Stimulated activated memory B cell treated with anti-CD40 and anti-IgM and Interleukin-4, amounts not matched to agents 10 μg/mL and 1 μg/mL and 100 μg/mL, for 72 hours (primary cell): ENCODE results near the gene ZNF664.

Experiments used
- ATAC-seq: fragments of 150-1000 bp; cut with Tn5 transposase; 2 replicates; pipeline ENCODE4 v1.10.0; 2021
- H3K27ac Mint-ChIP-seq: one replicate; pipeline ENCODE4 v1.8.0; 2022; ENCODE audit warnings: mild to moderate bottlenecking, mixed read lengths
- H3K27me3 Mint-ChIP-seq: one replicate; pipeline ENCODE4 v1.8.0; 2022; ENCODE audit warnings: mixed read lengths
- H3K36me3 Mint-ChIP-seq: one replicate; pipeline ENCODE4 v1.8.0; 2022; ENCODE audit warnings: mixed read lengths
- H3K4me1 Mint-ChIP-seq: one replicate; pipeline ENCODE4 v1.8.0; 2022; ENCODE audit warnings: mixed read lengths
- H3K4me3 Mint-ChIP-seq: one replicate; pipeline ENCODE4 v1.8.0; 2022; ENCODE audit warnings: mild to moderate bottlenecking, moderate library complexity, mixed read lengths
- H3K9me3 Mint-ChIP-seq: one replicate; pipeline ENCODE4 v1.8.0; 2022; ENCODE audit warnings: mixed read lengths

ZNF664 gene

DNA sequence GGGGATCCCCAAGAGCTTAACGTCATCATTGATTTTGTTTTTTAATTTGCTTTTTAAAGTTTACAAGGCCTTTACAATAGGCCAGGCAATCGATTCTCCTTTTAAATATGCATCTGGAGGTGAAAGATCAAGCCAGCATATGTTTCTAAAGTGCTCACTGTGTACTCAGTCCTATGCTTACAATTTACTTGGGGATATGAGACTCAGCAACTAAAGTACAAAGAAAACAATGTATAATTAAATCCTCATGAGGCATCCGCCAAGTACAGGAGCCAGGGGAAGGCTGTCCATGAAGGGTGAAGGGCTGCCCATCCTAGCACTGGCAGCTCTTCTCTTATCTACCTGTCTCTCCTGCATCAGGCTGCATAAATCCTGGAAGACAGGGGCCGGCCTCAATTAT is 12.2 kb upstream of the ZNF664 start:
- Mint-ChIP-seq H3K36me3 (no peaks in the 10 kb centered on the region), H3K4me3 (no peak overlapping the region), H3K9me3 (no peaks in the 10 kb centered on the region), H3K4me1 (no peaks in the 10 kb centered on the region), H3K27me3 (no peaks in the 10 kb centered on the region), H3K27ac (no peak overlapping the region)
- ATAC-seq: no peak

DNA sequence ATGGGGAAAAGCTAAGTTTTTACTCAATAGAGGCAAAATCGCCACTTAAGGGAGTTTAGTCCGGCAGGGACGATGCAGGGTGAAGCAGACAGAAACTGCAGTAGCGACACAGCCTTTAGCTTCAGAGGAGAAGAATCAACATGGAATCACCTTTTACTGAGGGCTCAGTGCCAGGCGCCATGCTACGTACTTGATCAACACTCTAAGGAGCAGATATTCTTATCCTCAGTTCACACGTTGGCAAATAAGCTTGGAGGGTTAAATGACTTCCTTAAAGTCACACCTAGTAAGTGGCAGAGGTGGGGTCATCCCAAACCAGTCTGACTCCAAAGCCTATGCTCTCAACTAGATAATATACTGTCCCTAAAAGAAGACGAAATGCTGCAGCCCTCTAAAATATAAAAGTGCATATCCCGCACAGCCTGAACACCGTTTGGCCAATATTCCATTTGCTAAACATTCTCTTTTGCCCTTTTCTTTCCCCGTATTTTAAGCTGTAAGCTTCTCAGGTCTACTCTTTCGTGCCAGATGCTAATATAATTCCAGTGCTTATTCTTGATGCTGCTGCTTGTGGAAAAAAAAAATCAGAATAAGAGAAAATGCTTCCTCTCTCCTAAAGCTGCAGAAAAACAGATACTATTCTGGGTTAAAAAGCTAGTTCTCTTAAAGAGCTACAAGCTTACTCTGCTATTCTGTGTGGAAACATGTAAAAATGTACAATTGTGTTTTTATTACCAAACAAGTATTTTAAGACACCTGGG is 11.2 kb upstream of the ZNF664 start:
- no peaks in the 10 kb centered on the region for H3K4me1 Mint-ChIP-seq
- H3K27me3 Mint-ChIP-seq: no peaks in the 10 kb centered on the region
- H3K9me3 Mint-ChIP-seq: no peaks in the 10 kb centered on the region
- ATAC-seq: no peak
- H3K4me3 Mint-ChIP-seq: no peak overlapping the region
- H3K27ac Mint-ChIP-seq: no peak overlapping the region
- no peaks in the 10 kb centered on the region for H3K36me3 Mint-ChIP-seq

DNA sequence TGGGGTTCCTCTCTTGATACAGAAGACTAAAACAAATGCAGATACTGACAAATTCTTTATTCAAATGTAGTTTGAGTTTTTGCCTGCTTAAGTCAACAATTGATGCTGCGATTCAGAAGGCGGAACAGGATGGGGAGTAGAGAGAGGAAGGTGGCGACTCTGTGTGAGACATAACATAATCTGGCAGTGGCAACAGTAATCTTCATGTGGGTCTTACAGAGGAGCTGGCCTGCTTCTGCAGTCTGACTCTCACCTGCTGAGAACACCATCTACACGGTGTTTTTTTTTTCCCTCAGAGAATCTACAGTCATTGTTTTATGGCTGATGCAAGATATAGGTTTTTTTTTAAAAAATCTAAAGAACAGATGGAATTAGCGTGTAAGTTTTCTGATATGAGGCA is 10.5 kb upstream of the ZNF664 start:
- Mint-ChIP-seq H3K4me3 (no peak overlapping the region), H3K4me1 (no peaks in the 10 kb centered on the region), H3K27ac (no peak overlapping the region), H3K27me3 (no peaks in the 10 kb centered on the region), H3K9me3 (no peaks in the 10 kb centered on the region), H3K36me3 (no peaks in the 10 kb centered on the region)
- no peak for ATAC-seq

DNA sequence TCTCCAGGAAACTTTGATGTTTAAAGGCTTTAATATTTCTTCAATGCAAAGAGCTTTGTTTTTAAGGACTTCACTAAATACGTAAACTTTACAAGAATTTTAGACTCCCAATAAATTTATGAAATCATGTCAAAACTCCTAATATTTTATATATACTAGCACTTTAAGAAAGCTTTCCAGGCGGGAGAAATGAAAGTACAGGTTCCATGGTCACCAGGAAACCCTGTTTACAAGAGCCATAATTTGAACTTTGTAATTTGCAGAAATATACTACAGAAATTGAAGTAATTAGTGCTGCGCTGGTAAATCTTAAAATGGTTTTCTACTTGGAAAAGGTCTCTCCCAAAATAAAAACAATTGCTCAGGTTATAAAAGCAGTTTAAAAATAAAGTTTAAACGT is 9.2 kb upstream of the ZNF664 start:
- Mint-ChIP-seq H3K36me3 (no peaks in the 10 kb centered on the region), H3K4me1 (no peaks in the 10 kb centered on the region), H3K9me3 (no peaks in the 10 kb centered on the region), H3K4me3 (no peak overlapping the region), H3K27me3 (no peaks in the 10 kb centered on the region), H3K27ac (no peak overlapping the region)
- no peak for ATAC-seq

DNA sequence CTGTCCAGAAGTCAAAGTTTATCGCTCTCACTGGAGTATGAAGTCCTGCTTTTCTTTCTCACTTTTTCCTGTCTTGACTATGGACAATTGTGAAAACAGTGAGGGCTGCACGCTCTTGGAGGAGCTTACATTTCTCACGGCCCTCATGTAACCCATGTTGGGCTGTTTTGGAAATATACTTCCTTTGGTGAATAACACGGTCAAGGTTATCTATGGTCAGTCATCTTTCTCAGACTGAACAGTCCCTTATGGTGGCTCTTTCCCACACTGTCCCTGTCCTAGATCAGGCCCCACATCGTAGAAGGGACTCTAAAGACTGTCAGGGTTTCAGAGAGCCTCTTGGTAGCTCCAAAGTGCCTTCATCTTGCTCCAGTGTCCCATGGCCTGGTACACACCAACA is 7.6 kb upstream of the ZNF664 start:
- H3K36me3 Mint-ChIP-seq: no peaks in the 10 kb centered on the region
- H3K4me3 Mint-ChIP-seq: no peak overlapping the region
- no peak overlapping the region for H3K27ac Mint-ChIP-seq
- no peaks in the 10 kb centered on the region for H3K4me1 Mint-ChIP-seq
- ATAC-seq: no peak
- no peaks in the 10 kb centered on the region for H3K9me3 Mint-ChIP-seq
- H3K27me3 Mint-ChIP-seq: no peaks in the 10 kb centered on the region

DNA sequence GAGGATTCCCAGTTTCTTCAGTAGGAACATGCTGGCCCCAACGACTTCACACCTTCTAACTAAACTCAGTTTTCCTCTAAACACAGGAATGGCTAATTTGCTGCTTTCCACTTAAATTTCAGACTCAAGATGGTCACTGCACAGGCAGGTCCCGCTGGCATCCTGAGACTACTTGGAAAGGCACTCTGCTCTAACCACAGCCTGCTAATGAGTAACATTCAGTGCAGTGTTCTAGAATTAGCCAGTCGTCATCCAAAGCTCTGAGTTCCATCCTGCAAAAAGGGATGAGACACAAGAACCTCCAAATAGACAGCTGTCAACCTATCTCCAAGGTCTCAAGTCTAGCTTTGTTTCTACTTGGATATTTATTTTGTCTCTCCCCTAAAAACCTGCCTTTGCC is 6.4 kb upstream of the ZNF664 start:
- Mint-ChIP-seq H3K27ac (no peak overlapping the region), H3K36me3 (no peaks in the 10 kb centered on the region), H3K27me3 (no peaks in the 10 kb centered on the region), H3K4me1 (peaks cover 5% of the 10 kb centered on the region), H3K9me3 (no peaks in the 10 kb centered on the region), H3K4me3 (no peak overlapping the region)
- ATAC-seq: no peak

DNA sequence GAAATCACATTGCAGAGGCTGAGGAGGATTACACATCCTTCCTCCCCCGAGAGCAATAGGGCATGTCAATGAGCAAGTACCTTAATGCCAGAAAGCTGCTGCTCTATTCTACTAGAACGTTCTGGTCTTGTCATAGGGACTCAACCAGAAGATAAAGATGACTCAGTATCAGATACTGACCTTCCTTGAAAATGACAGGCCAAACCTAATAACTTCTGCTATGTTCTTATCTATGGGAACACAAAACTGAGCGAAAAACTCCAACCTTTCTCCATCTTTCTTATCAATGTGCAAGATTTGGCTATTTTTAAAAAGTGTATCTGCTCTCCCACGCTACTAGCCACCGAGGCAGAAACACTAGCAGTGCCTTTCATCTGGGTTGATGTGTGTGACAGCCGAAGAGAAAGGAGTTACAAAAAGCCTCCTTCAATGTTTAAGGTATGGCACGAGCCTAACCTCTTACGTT is 5.9 kb upstream of the ZNF664 start:
- Mint-ChIP-seq H3K36me3 (no peaks in the 10 kb centered on the region), H3K27me3 (no peaks in the 10 kb centered on the region), H3K9me3 (no peaks in the 10 kb centered on the region), H3K27ac (no peak overlapping the region), H3K4me1 (peaks cover 7% of the 10 kb centered on the region), H3K4me3 (no peak overlapping the region)
- ATAC-seq: no peak

DNA sequence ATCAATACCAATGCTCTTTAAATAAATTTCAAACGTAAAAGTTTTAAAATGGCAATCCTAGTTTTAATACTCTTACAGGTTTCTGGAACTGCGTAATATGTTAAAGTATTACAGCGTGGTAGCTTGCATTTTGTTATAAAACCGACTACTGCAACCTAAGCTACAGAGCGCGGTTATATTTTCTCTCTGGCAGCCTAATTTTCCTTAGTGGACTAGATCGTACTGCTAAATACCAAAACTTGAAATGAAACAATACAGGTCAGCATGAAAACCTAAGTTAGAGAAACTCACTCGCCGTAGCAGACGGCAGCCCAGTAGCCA is 1.6 kb upstream of the ZNF664 start:
- no peaks in the 10 kb centered on the region for H3K9me3 Mint-ChIP-seq
- peaks cover 26% of the 10 kb centered on the region for H3K4me1 Mint-ChIP-seq
- peak overlapping the region; percentile 76 for H3K27ac Mint-ChIP-seq
- ATAC-seq: no peak
- no peaks in the 10 kb centered on the region for H3K27me3 Mint-ChIP-seq
- H3K4me3 Mint-ChIP-seq: peak overlapping the region; percentile 87
- H3K36me3 Mint-ChIP-seq: peaks cover 7% of the 10 kb centered on the region

DNA sequence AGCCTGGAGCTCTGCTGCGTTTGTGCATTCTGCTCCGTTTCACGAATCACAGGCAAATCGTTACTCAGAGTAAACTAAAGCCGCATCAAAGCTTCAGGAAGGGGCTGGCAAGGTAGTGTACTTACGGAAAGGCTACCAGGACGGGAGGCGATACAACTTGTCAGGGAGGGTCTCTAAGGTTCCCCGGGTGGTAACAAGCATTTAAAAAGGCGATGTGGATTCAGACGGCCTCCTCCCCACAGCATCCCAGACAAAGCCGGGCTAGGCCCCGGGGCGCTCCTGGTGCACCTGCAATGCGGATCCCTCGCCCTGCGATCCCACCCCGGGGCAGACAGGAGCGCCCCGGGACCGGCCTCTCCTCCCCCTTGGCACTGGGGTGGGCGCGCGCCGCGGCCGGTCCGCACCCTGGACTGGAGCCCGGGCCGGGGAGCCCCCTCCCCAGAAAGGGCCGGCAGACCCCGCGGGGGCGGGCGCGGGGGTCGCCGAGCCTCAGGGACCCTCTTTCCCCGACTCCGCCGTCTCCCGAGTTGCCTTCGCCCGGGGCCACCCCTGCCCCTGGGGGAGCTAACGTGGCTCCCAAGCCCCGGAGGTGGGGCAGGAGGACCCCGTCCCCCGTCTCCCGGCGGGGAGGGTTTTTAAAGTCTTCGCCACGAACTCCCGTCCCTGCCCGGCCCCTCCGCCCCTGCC is 1.1 kb upstream of the ZNF664 start:
- Mint-ChIP-seq H3K36me3 (peaks cover 11% of the 10 kb centered on the region), H3K4me3 (peak overlapping the region; percentile 87), H3K9me3 (no peaks in the 10 kb centered on the region), H3K27ac (peak overlapping the region; percentile 76), H3K27me3 (no peaks in the 10 kb centered on the region), H3K4me1 (peaks cover 27% of the 10 kb centered on the region)
- peak; percentile 10 for ATAC-seq

DNA sequence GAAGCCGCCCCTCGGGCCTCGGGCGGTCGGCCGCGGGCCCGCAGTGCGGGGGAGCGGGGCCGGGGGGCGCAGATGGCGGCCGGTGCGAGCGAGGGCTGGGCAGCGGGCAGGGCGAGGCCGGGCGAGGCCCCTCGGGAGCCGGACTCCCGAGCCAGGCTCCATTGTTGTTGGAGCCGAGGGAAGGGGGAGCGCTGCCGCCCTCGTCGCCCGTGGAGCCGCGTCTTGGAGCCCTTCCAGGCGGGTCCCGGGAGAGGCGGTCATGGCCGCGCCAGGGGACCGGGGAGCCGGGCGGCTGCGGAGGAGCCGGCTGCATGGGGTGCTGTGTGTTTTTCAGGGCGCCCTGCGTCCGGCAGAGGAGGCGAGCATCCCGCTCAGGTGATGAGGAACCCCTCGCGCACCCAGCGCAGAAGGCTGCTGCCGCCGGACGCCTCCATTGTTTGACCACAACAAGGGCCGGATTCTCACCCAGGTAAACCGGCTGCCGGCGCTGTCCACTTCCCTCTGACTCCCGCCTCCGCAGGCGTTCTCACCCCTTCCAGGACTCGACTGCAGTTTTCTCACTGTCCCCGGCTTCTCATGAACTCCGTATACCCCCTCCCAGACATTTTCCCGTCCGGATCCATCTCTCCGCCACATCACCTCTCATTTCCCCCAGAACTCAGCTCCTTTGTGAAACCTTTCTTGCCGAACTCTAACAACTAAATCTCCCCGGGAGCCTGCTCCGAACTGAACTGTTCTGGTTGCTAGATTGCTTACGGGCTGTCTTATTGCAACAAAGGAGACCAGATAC is 732 bp downstream of the ZNF664 start:
- no peaks in the 10 kb centered on the region for H3K9me3 Mint-ChIP-seq
- H3K27ac Mint-ChIP-seq: peak overlapping the region; percentile 68
- H3K36me3 Mint-ChIP-seq: peaks cover 23% of the 10 kb centered on the region
- peaks cover 27% of the 10 kb centered on the region for H3K4me1 Mint-ChIP-seq
- no peaks in the 10 kb centered on the region for H3K27me3 Mint-ChIP-seq
- peak overlapping the region; percentile 91 for H3K4me3 Mint-ChIP-seq
- peak; percentile 2 for ATAC-seq

DNA sequence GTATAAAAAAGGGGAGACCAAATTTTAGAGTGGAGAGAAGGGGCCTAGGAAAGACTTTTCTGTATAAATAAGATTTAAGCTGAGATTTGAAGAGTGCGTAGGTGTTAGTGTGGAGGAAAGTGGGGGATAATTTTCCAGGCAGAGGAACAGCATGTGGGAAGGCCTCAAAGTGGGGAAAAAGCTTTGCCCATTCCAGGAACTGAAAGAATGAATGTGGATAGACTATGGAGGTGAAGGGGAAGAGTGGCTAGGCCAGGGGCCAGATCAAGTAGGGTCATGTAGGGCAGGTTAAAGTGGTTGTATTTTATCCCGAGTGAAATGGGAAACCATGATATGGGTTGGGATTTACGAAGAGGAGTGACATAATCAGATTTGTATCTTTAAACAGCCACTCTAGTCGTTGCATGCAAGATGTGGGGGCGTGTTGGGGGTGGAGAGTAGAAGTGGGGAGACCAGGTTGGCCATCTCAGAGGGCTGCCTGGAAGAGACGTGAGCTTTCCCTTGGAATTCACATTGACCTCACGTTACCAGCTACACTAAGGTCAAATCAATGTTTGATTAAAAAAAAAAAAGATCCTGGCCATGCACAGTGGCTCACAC is 3.3 kb downstream of the ZNF664 start:
- no peaks in the 10 kb centered on the region for H3K9me3 Mint-ChIP-seq
- H3K27ac Mint-ChIP-seq: no peak overlapping the region
- ATAC-seq: no peak
- H3K4me3 Mint-ChIP-seq: no peak overlapping the region
- peaks cover 29% of the 10 kb centered on the region for H3K36me3 Mint-ChIP-seq
- peaks cover 32% of the 10 kb centered on the region for H3K4me1 Mint-ChIP-seq
- H3K27me3 Mint-ChIP-seq: no peaks in the 10 kb centered on the region

DNA sequence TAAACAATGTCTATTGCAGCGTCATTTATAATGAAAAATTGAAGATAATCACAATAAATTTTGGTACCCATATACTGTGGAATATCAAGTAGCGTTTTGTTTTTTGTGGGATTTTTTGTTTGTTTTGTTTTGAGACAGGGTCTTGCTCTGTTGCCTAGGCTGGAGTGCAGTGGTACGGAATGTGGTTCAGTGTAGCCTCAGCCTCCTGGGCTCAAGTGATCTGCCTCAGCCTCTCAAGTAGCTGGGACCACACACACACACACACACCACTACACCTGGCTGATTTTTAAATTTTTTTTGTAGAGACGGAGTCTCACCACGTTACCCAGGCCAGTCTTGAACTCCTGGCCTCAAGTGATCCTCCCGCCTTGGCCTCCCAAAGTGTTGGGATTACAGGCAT is 6.6 kb downstream of the ZNF664 start:
- H3K36me3 Mint-ChIP-seq: peaks cover 40% of the 10 kb centered on the region
- peaks cover 33% of the 10 kb centered on the region for H3K4me1 Mint-ChIP-seq
- no peak overlapping the region for H3K4me3 Mint-ChIP-seq
- ATAC-seq: no peak
- no peak overlapping the region for H3K27ac Mint-ChIP-seq
- no peaks in the 10 kb centered on the region for H3K9me3 Mint-ChIP-seq
- H3K27me3 Mint-ChIP-seq: no peaks in the 10 kb centered on the region

DNA sequence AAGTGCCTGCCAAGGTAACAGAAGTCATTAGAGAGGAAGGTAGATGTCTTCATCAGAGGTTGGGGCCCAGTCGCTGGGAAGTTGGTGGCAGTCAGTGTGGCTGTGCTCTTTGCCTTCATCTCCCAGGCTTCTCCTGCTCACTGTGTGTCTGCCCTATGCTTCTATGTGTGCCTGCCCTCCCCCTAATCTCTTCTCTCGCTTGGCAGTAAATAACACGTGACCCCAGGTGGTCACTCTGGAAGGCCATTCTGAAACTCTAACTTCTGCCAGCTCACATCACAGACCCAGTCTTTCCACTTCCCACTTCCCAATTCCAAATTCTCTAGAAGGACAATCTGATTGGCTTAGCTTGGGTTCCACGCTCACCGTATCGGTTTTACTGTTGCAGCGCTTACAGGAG is 9.3 kb downstream of the ZNF664 start:
- Mint-ChIP-seq H3K27me3 (no peaks in the 10 kb centered on the region), H3K9me3 (no peaks in the 10 kb centered on the region), H3K4me1 (peaks cover 41% of the 10 kb centered on the region), H3K27ac (no peak overlapping the region), H3K36me3 (peaks cover 30% of the 10 kb centered on the region), H3K4me3 (no peak overlapping the region)
- no peak for ATAC-seq

DNA sequence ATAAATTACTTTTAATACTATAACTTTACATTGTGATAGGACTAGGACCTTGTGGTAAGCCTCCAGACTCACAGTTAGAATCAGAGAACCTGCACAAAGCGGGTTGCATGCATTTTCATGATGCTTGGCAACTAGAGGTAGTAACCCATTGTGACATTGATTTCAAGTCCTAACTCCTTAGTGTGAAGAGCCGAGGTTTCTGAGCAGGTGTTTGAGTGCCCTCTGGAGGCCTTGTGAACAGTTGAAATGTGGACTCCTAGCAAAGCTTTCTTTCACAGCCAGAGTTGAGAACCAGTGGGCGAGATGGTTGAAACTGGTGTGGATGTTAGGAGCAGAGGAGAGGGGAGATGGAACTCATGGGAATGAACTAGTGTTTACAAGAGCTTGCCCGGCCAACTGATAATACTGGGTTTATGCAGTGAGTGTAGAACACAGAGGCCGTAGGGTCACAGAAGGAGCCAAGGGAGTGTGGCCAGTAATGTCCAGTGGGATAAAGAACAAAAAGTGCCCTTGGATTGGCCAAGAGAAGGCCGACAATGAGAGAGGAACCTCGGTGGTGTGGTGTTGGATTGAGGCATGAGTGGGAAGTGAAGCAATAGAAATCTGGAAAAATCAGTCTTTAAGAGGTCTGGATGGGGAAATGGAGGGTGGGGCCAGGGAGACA is 10.9 kb downstream of the ZNF664 start:
- peak; percentile 63 for ATAC-seq
- no peak overlapping the region for H3K4me3 Mint-ChIP-seq
- H3K36me3 Mint-ChIP-seq: peaks cover 35% of the 10 kb centered on the region
- peaks cover 49% of the 10 kb centered on the region for H3K4me1 Mint-ChIP-seq
- no peaks in the 10 kb centered on the region for H3K27me3 Mint-ChIP-seq
- H3K27ac Mint-ChIP-seq: peak overlapping the region; percentile 3
- H3K9me3 Mint-ChIP-seq: no peaks in the 10 kb centered on the region

DNA sequence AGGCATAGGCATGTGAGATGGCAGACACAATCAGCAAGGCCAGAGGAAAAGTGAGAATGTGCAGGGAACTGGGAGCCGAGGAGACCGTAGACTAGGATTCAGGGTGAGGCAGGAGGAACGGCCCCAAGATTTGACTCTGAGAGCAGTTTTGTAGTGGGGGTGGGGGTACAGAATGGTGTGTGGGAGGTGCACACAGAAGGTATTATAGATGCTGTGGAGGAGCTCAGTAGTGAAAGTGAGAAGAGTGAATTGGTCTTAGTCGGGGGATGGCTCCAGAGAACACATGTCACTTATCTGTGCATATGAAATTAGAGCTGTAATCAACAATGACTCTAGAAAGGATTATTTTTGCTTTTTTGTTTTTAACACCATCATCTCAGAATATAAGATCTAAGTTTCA is 11.9 kb downstream of the ZNF664 start:
- Mint-ChIP-seq H3K4me1 (peaks cover 49% of the 10 kb centered on the region), H3K4me3 (no peak overlapping the region), H3K36me3 (peaks cover 45% of the 10 kb centered on the region), H3K9me3 (no peaks in the 10 kb centered on the region), H3K27ac (no peak overlapping the region), H3K27me3 (no peaks in the 10 kb centered on the region)
- ATAC-seq: no peak
